Stimulated activated CD4-positive, alpha-beta T cell treated with anti-CD3 and anti-CD28 coated beads, Interleukin-12 subunit alpha, Interleukin-12 subunit beta, amount 100 ng/mL, for 48 hours (primary cell): ENCODE results near the gene TSPEAR.

Experiments used
- DNase-seq, 3 donors: peaks; one replicate each; pipeline ENCODE4 v3.0.0-alpha.2; 2020; ENCODE audit warnings: low read depth in 2 of 3, low spot score in 1 of 3

TSPEAR gene

GRCh38 chr21:44723177-44724131, 12.1 kb upstream of the TSPEAR start:
- DNase-seq = no peak

GRCh38 chr21:44722731-44723130, 11.4 kb upstream of the TSPEAR start:
- no peak for DNase-seq

- no peak for DNase-seq
Measured at GRCh38 chr21:44720170-44720569, 8.8 kb upstream of the TSPEAR start.

- DNase-seq = no peak
Measured at GRCh38 chr21:44718571-44718970, 7.2 kb upstream of the TSPEAR start.

GRCh38 chr21:44718093-44718492, 6.7 kb upstream of the TSPEAR start:
- DNase-seq = no peak

- DNase-seq = no peak
Measured at GRCh38 chr21:44716984-44717383, 5.6 kb upstream of the TSPEAR start.

GRCh38 chr21:44714905-44715304, 3.5 kb upstream of the TSPEAR start:
- no peak for DNase-seq

GRCh38 chr21:44713846-44714245, 2.5 kb upstream of the TSPEAR start:
- no peak for DNase-seq

GRCh38 chr21:44713130-44713529, 1.8 kb upstream of the TSPEAR start:
- DNase-seq = no peak

GRCh38 chr21:44712203-44713028, 1.0 kb upstream of the TSPEAR start:
- DNase-seq = no peak

- DNase-seq = no peak
Measured at GRCh38 chr21:44710756-44711326, 531 bp downstream of the TSPEAR start.

GRCh38 chr21:44710294-44710665, 1.1 kb downstream of the TSPEAR start:
- no peak for DNase-seq

GRCh38 chr21:44709426-44710293, 1.7 kb downstream of the TSPEAR start:
- no peak for DNase-seq

GRCh38 chr21:44708866-44709425, 2.4 kb downstream of the TSPEAR start:
- no peak for DNase-seq

GRCh38 chr21:44708213-44708865, 3.0 kb downstream of the TSPEAR start:
- DNase-seq = no peak

- DNase-seq = no peak
Measured at GRCh38 chr21:44706706-44707581, 4.4 kb downstream of the TSPEAR start.

GRCh38 chr21:44706026-44706705, 5.2 kb downstream of the TSPEAR start:
- no peak for DNase-seq

- DNase-seq = no peak
Measured at GRCh38 chr21:44704636-44705001, 6.8 kb downstream of the TSPEAR start.
